DND-41 (cell line): Measurements from ENCODE around the gene KRT7.

Experiments used
- ATAC-seq: fragments of 200-7000 bp; cut with Tn5 transposase; 3 replicates; pipeline ENCODE4 v1.9.1; 2021; ENCODE audit warnings: low read depth; ENCODE audit not compliant: insufficient read depth
- DNase-seq: peaks from one replicate; pipeline ENCODE4 v3.0.0-alpha.2; 2020
- H2AFZ ChIP-seq: 2 replicates; pipeline ENCODE4 v1.6.0; 2012; ENCODE audit warnings: low read depth, low read length
- H3K27ac ChIP-seq: 2 replicates; pipeline ENCODE4 v1.5.1; 2012; ENCODE audit warnings: low read length, inconsistent platforms
- H3K27me3 ChIP-seq: fragments of 200-600 bp; sonication (generic); 2 replicates; pipeline ENCODE4 v1.6.0; 2012; ENCODE audit warnings: low read length, mild to moderate bottlenecking, inconsistent platforms; ENCODE audit not compliant: insufficient read depth, poor library complexity
- H3K36me3 ChIP-seq: 2 replicates; pipeline ENCODE4 v1.5.1; 2012; ENCODE audit warnings: low read length, inconsistent platforms; ENCODE audit not compliant: insufficient read depth
- H3K4me1 ChIP-seq: 2 replicates; pipeline ENCODE4 v1.5.1; 2012; ENCODE audit warnings: mild to moderate bottlenecking, low read length; ENCODE audit not compliant: insufficient read depth
- H3K4me2 ChIP-seq: 2 replicates; pipeline ENCODE4 v1.6.0; 2012; ENCODE audit warnings: mild to moderate bottlenecking, moderate library complexity, low read length, inconsistent platforms; ENCODE audit not compliant: insufficient read depth
- H3K4me3 ChIP-seq, 2 experiments: fragments of 200-600 bp in 1 of 2; shearing (Covaris generic) in 1 of 2; 2 replicates each; pipeline ENCODE4 v1.5.1; 2012 to 2016; ENCODE audit warnings: inconsistent platforms in 2 of 2, low read length in 2 of 2, mild to moderate bottlenecking in 2 of 2, low read depth in 1 of 2, moderate library complexity in 1 of 2
- H3K79me2 ChIP-seq: 2 replicates; pipeline ENCODE4 v1.6.0; 2012; ENCODE audit warnings: low read length, inconsistent platforms; ENCODE audit not compliant: insufficient read depth
- H3K9ac ChIP-seq: 2 replicates; pipeline ENCODE4 v1.6.0; 2012; ENCODE audit warnings: low read depth, mild to moderate bottlenecking, inconsistent platforms, low read length, moderate library complexity
- H3K9me3 ChIP-seq: 2 replicates; pipeline ENCODE4 v1.5.1; 2012; ENCODE audit warnings: low read length, moderate library complexity, mild to moderate bottlenecking, inconsistent platforms; ENCODE audit not compliant: insufficient read depth, severe bottlenecking
- H4K20me1 ChIP-seq: 2 replicates; pipeline ENCODE4 v1.6.0; 2012; ENCODE audit warnings: low read length; ENCODE audit not compliant: insufficient read depth
- EZH2 ChIP-seq: IDR thresholded peaks from 3 replicates; pipeline ENCODE4 v1.6.1; 2012; ENCODE audit warnings: borderline replicate concordance, low read depth, mild to moderate bottlenecking, moderate library complexity, low read length, inconsistent platforms; ENCODE audit not compliant: severe bottlenecking
- TF ChIP-seq, protein P1 (sequence below): IDR thresholded peaks from 2 replicates; pipeline ENCODE4 v1.5.1; 2012; ENCODE audit warnings: borderline replicate concordance, low read length, moderate library complexity, mild to moderate bottlenecking; ENCODE audit not compliant: poor library complexity, severe bottlenecking; ENCODE audit errors: extremely low read depth

The KRT7 gene

DNA sequence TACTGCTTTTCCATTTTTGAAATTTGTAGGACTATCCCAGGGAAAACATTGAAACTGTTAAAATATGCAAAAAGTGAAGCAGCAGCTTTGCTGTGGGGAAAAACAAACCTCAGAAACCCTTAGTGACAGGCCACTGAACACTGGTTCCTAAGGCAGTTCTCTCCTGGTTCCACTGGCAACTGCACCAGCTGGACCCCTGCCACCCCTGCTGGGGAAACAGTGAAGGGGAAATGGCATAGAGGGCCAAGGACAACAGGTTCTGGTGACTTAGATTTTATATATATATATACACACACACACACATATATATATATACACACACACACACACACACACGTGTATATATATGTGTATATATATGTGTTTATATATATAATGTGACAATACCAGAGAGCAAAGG, 16.2 kb upstream of the KRT7 start:
- no peak for ATAC-seq
- Histone ChIP-seq H3K4me3 (no peak overlapping the region), H3K9ac (no peak overlapping the region), H2AFZ (no peak overlapping the region), H3K36me3 (no peaks in the 10 kb centered on the region), H3K79me2 (no peaks in the 10 kb centered on the region), H3K9me3 (no peaks in the 10 kb centered on the region), H3K4me1 (no peaks in the 10 kb centered on the region), H4K20me1 (no peaks in the 10 kb centered on the region; the same call in 1 of the 2 replicates), H3K27me3 (peaks cover 12% of the 10 kb centered on the region), H3K4me2 (no peak overlapping the region), H3K27ac (no peak overlapping the region)
- no peak for DNase-seq
- TF ChIP-seq, protein P1, sequence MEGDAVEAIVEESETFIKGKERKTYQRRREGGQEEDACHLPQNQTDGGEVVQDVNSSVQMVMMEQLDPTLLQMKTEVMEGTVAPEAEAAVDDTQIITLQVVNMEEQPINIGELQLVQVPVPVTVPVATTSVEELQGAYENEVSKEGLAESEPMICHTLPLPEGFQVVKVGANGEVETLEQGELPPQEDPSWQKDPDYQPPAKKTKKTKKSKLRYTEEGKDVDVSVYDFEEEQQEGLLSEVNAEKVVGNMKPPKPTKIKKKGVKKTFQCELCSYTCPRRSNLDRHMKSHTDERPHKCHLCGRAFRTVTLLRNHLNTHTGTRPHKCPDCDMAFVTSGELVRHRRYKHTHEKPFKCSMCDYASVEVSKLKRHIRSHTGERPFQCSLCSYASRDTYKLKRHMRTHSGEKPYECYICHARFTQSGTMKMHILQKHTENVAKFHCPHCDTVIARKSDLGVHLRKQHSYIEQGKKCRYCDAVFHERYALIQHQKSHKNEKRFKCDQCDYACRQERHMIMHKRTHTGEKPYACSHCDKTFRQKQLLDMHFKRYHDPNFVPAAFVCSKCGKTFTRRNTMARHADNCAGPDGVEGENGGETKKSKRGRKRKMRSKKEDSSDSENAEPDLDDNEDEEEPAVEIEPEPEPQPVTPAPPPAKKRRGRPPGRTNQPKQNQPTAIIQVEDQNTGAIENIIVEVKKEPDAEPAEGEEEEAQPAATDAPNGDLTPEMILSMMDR: no peak
- no peak for TF ChIP-seq EZH2

DNA sequence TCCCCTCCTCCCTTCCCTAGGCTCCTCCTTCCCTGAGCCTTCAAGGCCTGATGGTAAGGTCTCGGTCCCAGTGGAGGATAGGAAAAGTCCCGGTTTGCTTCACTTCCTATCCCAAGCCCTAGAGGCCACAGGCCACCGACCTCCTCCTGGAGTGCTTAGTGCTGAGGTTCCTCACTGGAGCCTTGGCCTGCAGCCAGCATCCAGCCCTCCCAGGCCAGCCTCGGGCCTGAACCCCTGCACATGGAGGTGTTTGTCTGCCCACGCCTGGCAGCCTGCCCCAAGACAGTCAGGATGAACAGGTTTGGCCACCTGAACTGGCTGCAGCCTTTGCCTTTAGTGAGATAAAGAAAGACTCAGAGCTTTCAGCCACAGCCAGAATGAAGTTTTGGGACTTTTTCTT, 15.8 kb upstream of the KRT7 start:
- Histone ChIP-seq H3K4me1 (no peaks in the 10 kb centered on the region), H3K9ac (no peak overlapping the region), H3K4me2 (no peak overlapping the region), H3K27me3 (peaks cover 12% of the 10 kb centered on the region), H3K27ac (no peak overlapping the region), H2AFZ (no peak overlapping the region), H3K9me3 (no peaks in the 10 kb centered on the region), H3K4me3 (no peak overlapping the region), H4K20me1 (no peaks in the 10 kb centered on the region; the same call in 1 of the 2 replicates), H3K79me2 (no peaks in the 10 kb centered on the region), H3K36me3 (no peaks in the 10 kb centered on the region)
- no peak for DNase-seq
- no peak for ATAC-seq
- no peak for TF ChIP-seq EZH2
- TF ChIP-seq, protein P1: no peak

DNA sequence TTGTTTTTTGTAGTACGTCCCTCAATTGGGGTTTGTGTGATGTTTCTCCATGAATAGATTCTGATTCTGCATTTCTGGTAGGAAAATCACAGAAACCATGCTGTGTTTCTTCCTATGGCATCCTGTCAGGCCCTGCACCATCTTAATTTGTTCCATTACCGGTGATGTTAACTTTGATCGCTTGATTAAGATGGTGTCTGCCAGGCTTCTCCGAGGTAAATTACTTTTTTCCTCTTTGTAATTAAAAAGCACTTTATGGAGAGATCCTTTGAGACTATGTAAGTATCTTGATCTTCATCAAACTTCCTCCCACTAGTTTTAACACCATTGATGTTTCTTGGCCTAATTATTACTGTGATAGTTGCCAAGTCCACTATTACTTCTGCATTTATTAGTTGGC, 15.0 kb upstream of the KRT7 start:
- Histone ChIP-seq H3K36me3 (no peaks in the 10 kb centered on the region), H3K27ac (no peak overlapping the region), H3K79me2 (no peaks in the 10 kb centered on the region), H4K20me1 (no peaks in the 10 kb centered on the region; the same call in 1 of the 2 replicates), H3K4me1 (no peaks in the 10 kb centered on the region), H3K9me3 (no peaks in the 10 kb centered on the region), H2AFZ (no peak overlapping the region), H3K4me3 (no peak overlapping the region), H3K27me3 (peaks cover 7% of the 10 kb centered on the region), H3K4me2 (no peak overlapping the region), H3K9ac (no peak overlapping the region)
- DNase-seq (no peak), ATAC-seq (no peak)
- no peak for TF ChIP-seq EZH2
- TF ChIP-seq, protein P1: no peak

DNA sequence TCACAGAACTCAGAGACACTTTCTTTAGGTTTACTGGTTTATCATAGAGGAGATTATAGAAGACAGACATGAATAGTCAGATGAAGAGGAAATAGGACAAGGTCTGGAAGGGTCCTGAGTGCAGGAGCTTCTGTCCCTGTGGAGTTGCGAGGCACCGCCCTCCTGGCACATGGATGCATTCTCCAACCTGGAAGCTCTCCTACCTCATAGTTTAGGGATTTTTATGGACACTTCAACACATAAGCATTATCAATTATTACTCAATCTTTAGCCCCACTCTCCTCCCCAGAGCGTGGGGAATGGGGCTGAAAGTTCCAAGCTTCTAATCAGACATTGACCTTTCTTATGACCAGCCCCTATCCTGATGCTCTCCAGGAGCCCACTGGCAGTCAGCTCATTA, 12.6 kb upstream of the KRT7 start:
- ATAC-seq: no peak
- Histone ChIP-seq H3K27me3 (peaks cover 9% of the 10 kb centered on the region), H3K9me3 (no peaks in the 10 kb centered on the region), H2AFZ (no peak overlapping the region), H3K79me2 (no peaks in the 10 kb centered on the region), H3K4me1 (no peaks in the 10 kb centered on the region), H3K27ac (no peak overlapping the region), H3K4me3 (no peak overlapping the region), H3K36me3 (no peaks in the 10 kb centered on the region), H3K4me2 (no peak overlapping the region), H4K20me1 (no peaks in the 10 kb centered on the region), H3K9ac (no peak overlapping the region)
- DNase-seq: no peak
- TF ChIP-seq, protein P1: no peak
- TF ChIP-seq EZH2: no peak
